GM12874 (cell line): ENCODE results near the gene MAGEL2.
A peak's percentile ranks its signal among the peaks of the same experiment; 100 is the strongest.

ENCODE experiments used
- TF ChIP-seq, protein P1 (sequence below): IDR thresholded peaks from 2 replicates; pipeline ENCODE4 v1.5.1; 2011; ENCODE audit warnings: low read depth, mild to moderate bottlenecking, control low read depth, low read length, moderate library complexity; ENCODE audit not compliant: insufficient read depth

Gene MAGEL2

DNA sequence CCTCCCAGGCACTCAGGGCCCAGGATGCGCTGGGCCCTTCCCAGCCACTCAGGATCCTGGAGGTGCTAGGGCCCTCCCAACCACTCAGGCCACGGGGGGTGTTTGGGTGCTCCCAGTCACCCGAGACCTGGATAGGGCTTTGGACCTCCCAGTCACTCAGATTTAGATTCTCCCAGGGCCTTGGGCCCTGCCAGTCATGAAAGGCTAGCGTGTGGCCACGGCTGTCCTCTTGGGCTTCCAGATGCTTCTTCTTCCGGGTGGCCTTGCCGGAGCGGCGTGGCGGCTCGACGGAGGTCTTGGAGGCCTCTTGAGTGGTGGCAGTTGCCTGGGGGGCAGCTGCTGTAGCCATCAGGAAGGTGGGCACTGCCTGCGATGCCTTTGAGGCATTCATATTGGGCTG, 2.8 kb downstream of the MAGEL2 start:
- TF ChIP-seq, protein P1, sequence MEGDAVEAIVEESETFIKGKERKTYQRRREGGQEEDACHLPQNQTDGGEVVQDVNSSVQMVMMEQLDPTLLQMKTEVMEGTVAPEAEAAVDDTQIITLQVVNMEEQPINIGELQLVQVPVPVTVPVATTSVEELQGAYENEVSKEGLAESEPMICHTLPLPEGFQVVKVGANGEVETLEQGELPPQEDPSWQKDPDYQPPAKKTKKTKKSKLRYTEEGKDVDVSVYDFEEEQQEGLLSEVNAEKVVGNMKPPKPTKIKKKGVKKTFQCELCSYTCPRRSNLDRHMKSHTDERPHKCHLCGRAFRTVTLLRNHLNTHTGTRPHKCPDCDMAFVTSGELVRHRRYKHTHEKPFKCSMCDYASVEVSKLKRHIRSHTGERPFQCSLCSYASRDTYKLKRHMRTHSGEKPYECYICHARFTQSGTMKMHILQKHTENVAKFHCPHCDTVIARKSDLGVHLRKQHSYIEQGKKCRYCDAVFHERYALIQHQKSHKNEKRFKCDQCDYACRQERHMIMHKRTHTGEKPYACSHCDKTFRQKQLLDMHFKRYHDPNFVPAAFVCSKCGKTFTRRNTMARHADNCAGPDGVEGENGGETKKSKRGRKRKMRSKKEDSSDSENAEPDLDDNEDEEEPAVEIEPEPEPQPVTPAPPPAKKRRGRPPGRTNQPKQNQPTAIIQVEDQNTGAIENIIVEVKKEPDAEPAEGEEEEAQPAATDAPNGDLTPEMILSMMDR = no peak

DNA sequence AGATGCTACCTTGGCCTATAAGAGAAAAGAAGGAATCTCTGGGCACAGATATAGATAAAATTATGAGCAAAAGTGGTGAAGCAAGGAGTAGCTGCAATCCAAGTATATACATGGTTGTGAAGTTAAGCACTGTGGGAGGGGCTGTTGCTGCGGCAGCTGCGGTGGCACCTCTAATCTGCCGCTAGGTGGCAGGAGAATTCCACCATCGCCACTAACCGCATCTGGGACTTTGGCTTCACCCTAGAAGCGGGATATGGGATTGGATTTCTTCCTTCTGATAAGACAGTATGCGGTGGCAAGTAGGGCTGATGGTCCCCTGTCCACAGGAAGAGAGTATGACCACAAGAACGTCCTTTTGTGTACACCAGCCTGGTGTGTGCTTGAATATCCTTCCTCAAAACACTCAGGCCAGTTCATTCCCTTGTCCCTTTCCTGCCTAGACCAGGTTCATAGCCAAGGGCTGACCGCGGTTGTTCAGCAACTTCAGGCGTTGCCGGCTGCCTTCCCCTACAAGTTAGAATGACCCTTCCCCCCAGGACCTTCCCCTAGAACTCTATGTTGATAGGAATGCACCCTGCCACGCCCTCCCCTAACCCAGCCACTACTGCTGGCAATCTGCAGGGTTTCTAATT, 5.1 kb downstream of the MAGEL2 start:
- TF ChIP-seq, protein P1 = peak; percentile 67

DNA sequence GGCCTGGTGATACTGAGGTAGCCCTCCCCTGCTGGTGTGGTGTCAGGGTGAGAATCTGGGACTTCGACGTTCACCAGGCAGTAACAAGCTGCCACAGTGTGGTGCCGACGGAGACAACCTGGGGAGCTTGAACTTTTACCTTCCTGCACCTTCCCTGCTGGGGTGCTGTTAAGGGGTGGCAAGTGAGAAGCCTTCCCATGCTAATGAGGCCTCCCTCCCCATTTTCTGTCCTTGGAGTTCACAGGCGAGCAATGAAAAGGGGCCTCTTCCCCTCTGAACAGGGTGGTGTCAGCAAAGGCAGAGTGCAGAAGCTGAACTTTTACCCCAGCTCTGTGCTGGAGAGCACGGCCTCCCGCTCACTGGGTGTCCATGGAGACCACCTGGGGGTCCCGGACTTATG, 13.5 kb downstream of the MAGEL2 start:
- TF ChIP-seq, protein P1 = no peak

DNA sequence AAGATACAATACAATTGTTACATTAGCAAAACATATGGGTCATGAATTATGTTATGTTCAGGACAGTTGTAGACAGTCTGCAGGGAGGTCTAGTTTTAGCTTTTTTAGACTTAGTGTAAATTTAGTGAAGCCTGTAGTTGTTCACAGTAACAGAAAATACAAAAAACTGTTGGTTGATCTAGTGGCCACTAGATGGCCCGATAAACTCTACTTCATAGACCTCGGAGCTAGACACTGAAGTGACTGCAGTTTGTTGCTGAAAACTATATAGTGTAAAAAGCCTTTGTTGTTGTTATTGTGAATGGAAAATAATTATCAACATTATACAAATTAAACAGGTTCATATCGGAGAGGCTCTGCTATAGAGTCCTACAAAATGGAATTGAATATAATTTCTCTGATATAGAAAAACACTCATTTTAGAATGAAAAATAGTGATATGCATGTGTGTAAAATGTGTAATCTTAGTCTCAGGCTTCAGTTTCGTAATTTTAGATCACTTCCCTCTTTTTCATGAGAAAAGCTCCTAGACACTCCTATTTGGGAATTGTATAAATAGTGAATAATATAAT, 18.3 kb downstream of the MAGEL2 start:
- TF ChIP-seq, protein P1 = peak; percentile 31; the same call in 1 of the 2 replicates

DNA sequence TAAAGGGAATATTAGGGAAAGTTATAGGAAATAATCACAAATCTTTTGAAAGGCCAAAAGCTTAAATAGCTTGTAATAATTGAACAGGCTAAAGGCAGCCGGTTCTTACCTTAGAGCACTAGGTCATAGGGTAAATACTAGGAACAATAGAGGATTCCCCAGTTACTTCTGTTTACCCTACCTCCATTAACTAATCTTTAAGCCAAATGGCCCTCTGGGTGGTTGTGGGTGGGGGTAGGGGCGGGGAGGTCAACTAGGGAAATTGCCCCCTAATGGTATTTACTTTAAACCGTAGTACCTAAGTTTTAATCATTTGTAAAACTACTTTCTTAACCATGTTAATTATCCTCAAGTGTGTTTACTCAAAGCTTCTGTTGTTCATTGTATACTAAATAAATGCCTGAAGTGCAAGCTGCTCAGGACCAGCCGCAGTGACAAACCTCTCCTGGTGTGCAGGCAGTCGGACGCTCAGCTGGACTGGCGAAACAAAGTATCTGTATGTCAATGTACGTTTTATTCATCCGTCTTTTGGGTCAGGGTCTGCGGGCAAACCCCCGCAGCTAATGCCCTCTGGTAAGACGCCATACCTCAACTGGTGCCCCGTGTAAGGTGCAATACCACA, 18.9 kb downstream of the MAGEL2 start:
- TF ChIP-seq, protein P1 = no peak

DNA sequence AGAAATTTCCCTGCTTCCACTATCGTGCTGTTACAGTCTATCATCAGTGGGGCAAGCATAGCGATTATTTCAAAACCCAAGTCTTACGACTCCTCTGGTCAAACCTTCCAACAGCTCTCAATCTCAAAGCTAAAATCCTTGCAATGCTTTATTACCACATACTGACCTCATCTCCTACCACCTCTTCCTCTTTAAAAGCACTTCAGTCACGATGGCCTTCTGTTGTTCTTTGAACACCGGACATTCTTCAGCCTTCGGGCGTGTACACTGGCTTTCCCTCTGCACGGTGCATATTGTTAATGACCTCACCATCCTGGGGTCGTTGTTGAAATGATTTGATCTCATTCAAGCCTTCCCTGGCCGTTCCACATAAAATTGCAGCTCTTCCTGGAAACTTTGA, 31.1 kb downstream of the MAGEL2 start:
- TF ChIP-seq, protein P1 = no peak

DNA sequence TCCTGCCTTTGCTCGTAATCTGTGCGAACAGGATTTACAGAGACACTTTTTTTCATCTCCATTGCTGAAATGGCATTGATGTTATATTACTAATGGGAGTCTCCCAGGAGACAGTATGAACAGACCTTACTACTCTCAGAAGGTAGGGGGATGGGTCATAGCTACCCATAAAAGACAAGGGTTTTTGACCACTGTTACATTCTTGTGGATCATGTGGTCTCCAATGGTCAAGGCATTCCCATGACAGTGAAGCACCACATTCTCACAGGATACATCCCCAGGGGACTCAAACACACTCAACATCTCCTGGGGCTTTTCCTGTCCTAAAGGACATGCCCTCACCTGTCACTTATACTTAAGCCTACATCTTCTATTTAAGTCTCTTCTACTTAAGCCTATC, 41.4 kb downstream of the MAGEL2 start:
- TF ChIP-seq, protein P1 = no peak
